ENCODE measurements around the gene ROPN1L.
"Not testable (repeated sequence)": the region's sequence is repeated elsewhere in the genome, so short reads cannot be mapped to it uniquely, and the experiment has no call there.

Gene ROPN1L

DNA sequence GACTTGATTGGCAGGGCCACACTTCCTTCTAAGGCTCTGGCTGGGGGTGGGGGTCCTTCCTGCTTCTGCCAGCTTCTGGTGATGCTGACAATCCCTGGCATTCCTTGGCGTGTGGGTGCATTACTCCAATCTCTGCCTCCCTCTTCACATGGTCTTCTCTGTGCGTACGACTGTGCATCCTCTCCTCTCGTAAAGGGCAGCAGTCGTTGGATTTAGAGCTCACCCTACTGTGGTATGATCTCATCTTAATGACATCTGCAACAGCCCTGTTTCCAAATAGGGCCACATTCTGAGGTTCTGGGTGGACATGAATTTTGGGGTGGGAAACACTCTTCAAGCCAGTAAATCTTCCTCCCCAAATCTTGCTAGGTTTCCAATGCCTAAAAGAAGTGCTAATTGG lies 36.8 kb downstream of the ROPN1L start:
- no peak for DNase-seq (ENCODE audit: low read depth, low spot score)

DNA sequence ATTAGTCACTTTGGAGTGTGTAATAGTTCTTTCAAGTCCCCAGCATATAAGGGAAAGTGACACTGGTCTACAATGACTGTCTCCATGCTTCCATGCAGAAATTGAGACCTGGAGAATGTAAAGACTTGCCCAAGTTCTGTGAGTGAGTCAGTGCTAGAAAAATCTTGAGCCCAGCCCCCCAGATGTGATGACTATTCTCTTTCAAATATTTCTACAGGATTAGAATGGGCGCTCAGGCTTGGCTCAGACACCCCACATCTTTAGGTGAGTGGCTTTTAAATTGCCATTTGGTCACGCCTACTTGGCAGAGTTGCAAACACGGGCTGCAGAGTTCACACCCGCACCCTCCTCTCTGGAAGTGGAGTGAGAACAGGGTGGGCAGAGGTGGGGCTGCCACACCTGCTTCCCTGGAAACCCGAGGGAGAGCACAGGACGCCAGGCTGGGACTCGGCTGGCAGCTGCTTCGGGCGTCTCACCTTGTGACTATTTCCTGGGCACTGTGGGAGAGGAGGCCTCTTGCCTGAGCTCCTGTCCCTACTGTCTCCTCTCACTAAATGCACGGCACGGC lies 37.6 kb downstream of the ROPN1L start:
- no peak for DNase-seq (ENCODE audit: low read depth, low spot score)

DNA sequence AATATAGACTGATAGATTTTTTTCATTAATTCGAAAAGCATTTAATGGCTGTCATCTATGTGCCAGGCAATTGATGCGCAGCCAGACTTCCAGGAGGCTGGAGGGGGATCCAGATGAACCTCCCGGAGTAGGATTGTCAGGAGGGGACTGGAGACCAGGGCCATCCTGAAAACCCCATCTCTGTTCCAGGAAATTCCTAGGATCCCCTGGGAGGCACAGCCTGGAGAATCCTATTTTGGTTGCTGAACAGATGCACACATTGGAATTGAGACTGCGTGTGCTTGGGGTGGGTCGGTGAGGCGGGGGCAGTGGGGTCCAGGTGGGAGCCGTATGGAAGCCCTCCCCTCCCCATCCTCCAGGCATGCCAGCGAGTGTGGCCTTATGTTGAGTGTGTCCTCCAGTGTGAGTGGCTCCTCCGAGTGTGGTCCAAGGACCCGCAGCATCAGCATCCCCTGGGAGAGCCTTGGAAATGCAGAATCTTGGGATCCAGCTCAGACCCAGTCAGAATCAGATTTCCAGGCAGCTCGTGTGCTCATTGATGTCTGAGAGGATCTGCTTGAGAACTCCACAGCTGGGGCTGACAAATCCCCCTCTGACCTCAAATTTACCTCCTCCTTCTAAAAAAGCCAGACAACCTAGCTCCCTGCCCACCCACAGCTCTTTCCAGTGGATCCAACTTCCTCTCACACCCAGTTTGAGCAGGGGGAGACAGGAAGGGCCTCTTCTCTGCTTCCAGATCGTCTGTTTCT lies 38.7 kb downstream of the ROPN1L start:
- DNase-seq (ENCODE audit: low read depth, low spot score) = no peak

DNA sequence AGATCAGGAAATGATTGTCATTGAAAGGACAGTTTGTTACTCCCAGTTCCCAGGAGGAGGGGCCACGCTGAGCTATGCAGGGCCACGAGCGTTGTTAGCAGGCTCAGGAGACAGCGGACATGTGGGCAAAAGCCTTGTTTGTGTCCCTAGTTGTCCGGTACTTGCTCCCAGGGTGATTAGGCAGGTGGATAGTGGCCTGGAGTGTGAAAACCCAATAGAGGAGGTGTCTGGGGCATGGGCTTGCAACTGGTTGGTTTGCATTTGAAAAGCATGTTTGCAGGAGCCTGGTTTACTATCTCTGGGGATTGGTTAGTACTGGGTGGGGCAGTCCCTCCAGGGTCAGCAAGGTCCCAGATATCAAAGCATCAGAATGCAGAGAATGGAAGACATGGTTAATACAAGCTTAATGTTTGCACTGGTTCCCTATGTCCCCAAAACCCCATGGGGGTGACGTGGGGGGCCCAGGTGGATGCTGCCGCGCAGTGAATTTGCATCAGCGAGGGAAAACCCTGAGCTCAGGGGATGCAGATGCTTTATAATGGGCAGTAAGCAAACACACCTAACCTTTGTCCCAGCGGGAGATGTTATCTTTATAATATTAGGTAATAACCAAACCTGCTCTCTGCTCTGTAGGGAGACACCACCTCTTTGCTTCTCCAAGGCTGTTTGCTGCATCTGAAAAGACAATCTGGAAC lies 39.7 kb downstream of the ROPN1L start:
- no peak for DNase-seq (ENCODE audit: low read depth, low spot score)

DNA sequence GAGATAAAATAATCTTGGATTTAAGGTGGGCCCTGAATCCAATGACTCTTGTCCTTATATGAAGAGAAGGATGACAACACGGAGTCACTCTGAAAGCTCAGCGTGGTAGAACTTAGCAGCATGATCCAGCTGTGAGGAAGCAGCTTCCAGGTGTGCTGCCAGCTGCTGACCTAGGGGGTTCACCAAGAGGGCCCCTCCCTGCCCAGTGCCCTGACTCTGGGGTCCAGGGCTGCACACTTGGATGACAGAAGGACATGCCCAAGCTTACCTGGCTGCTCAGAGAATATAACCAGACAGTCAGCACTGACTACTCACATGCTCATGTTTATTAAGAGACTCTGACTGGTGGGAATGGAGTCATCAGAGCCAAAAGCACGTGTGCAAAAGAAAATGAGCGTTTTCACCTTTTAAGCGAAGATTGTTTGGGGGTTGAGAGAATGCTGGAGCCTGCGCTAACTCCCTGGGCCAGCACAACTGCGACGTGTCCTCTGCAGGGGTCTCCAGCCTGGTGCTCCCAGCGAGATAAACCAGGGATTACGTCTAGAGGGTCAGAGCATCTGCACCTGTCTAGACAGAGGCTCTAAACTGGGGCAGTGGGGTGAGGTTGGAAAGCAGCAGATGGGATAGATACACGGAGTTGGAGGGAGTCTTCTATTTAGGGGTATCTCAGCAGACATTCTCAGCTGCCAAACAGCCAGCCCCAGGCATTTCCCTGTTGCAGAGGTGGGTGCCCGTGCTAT lies 41.3 kb downstream of the ROPN1L start:
- no peak for DNase-seq (ENCODE audit: low read depth, low spot score)

DNA sequence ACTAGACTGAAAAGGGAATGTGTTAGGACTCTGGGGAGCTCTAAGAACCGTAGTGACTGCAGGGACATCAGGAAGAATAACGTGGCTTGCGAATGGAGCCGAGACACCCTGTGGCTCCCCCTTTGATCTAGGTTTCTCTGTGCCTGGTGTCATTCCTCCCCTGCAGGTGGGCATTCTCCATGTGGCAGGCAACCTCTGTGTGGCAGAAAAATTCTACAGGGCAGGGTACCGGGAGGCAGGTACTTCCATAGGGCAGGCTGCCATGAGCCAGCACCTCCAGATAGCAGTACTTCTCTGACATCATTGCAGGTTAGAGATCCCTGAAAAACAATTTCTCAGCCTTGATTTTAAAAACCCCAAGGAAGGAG lies 43.1 kb downstream of the ROPN1L start:
- DNase-seq (ENCODE audit: low read depth, low spot score) = no peak

DNA sequence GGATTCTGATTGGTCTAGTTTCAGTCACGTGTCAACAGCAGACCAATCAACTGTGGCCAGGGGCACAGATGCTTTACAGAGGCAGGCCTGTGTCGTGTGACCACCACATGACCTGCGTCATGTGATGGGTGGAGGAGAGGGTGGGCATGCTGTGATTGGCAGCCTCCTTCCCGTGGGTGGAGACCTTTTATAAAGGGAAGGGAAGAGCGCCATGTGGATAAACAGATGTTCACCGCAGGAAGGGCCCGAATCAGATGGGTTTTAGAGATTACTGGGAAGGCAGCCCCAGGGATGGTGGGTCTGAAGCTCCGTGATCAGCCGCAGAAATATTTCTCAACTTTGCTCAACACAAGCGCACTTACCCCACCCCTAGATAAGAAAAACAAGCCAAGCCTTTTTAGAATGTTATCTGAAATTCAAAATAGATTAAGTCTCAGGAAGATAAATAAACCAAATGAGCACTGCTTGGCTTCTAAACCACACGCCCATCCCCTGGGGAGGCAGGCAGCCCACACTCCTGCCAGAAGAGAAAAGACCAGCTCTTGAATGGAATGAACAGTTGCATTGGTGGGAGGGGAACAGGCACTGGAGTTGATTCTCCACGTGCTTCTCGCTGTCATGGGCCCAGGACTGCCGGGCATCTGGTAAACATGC lies 43.6 kb downstream of the ROPN1L start:
- no peak for DNase-seq (ENCODE audit: low read depth, low spot score)

DNA sequence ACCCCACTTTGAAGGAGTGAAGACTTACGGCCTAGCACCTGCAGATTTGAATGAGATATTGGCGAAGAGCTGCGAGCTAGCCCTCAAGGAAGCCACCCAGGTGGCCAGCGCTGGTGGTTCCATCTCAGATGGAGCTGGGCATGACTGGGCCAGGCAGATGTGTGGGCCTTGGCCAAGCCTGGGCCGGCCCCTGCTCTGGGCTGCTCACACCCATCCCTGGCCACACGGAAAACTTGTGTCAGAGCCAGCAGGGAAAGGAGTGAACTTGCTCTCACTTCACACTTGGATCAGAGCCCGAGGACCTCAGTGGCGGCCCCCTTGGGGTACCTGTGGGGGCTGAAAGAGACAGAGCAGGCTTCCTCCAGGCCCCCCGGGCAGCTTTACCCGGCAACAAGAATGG lies 44.2 kb downstream of the ROPN1L start:
- no peak for DNase-seq (ENCODE audit: low read depth, low spot score)

DNA sequence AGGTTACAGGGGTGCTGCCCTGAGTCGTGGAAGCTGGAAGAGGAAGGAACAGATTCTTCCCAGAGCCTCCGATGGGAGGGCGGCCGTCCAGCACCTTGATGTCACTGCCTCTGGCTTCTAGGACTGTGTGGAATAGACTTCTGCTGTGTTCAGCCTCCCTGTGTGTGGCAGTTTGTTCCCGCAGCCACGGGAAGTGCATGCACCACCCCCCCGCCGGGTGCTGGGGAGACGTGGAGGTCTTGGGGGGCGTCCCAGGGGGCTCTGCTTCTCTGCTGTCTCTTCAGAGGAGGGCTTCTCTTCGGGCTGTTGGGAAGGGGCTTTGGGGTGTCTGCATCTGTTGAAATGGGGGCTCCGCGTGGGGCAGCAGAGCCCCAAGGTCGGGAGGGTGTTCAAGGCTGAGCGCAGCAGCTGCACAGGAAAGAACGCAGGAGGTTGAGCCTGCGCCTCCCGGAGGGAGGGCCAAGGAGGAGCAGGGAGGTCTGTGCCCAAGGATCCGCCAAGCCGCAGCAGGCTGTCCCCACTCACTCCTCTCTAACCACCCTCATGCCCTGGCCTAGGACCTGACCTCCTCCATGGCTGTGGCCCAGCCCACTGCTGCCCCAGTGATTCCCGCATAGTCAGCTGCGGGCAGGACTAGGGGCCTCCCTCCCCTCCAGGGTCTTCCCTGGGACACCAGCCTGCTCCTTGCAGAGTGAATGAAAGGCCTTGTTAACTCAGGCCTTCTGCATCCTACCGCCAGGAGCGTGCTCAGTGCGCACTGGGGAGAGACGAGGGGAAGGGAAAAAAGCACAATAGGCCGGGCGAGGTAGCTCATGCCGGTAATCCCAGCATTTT lies 45.0 kb downstream of the ROPN1L start:
- no peak for DNase-seq (ENCODE audit: low read depth, low spot score)

DNA sequence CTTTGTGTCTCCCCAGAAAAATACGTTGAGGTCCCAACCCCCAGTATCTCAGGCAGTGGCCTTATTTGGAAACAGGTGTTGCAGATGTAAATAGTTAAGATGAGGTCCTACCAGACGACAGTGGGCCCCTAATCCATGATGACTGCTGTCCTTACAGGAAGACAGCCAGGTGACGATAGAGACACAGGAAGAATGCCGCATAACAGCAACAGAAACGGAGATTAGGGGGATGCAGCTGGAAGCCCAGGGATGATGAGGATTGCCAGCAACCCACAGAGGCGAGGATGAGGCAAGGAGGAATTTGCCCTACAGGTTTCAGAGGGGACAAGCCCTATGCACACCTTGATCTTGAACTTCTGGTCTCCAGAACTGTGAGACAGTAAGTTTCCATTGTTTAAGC lies 46.5 kb downstream of the ROPN1L start:
- DNase-seq (ENCODE audit: low read depth, low spot score) = no peak

DNA sequence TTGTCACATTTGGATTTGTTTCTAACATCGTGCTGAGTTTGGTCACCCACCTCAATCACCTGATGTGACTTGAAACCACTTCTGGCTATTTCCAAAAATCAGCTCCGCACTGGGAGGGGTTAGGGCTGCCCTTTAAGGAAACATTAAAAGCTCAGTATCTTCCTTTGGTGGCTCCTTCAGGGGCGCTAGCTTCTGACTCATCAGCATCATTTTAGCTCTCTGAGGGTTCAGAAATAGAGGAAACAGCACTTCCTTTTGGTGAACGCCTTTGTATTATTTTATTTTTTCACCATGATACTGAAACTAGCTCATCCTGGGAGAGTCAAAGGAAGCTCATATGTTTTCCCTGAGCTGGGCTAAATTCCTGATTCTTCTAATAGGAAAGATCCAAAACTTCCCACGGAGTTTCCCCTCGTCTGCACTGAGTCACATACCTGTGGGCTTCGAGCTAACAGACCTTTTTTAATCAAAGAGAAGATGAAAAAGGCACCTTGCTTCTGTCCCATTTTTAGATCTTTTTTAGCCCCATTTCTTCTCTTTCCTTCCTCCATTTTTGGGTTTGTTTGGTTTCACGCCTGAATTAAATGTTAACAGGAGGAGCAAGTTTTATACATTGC lies 48.2 kb downstream of the ROPN1L start:
- no peak for DNase-seq (ENCODE audit: low read depth, low spot score)

DNA sequence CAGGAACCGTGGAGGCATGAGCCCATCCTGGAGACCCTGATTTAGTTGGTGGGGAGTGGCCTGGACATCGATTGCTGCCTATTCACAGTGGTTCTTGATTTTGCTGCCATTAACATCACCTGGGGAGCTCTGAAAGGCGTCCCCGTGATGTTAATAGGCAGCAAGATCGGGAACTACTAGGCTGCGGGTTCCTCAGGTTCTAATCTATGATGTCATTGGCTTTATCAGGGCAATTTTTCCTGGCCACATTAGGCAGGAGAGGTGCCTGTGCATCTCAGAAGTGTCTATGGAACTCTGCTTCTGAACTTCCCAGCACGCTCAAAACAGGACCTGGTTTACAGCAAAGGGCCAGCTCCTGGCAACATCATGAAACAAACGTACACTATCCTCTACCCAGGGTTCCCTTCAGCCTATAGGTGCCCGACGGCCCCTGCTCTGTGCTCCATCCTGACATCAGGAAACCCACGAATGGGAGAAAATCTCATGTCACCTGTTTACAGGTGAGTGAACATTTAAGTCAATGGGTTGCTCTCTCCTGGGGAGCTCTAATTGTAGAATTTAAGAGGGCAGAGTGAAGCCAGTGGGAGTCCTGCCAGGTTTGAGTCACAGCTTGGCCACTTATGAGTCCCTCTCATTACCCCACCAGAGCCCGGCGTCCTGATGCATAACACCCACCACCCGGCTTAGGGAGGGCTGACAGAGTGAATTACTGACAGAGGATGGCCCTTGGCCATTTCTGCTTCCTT lies 49.4 kb downstream of the ROPN1L start:
- DNase-seq (ENCODE audit: low read depth, low spot score) = no peak

DNA sequence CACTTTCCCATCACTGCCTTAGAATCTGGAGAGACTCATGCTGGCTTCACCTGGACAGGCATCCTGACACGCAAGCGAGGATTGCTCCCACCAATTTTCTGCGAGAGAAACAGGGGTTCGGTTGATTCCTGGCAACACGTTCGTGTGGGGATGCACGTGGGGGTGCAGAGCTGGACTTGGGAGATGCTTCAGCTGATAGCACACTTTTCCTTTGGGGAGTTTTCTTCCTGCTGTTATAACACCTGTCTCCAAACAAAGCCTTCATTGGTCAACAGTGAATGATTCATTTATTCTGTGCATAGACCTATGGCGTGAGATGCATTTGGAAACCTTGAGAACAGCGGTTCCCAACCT lies 50.0 kb downstream of the ROPN1L start:
- DNase-seq (ENCODE audit: low read depth, low spot score) = no peak

DNA sequence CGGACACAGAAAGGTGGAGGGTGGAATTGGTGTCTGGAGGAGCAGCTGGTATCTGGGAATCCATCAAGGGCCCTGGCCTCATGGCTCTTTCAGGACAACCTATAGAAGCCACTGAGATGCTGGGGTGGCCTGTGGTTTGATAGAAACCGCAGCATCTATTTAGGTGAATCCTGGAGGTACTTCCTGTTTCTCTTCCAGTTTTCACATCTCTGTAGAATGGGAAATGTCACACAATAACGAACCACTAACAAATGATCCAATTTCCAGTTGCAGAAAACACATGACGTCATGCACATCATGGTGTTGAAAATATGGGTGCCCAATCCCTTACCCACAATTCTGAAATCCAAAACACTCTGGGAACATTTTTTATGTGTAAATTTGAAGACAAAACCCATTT lies 52.2 kb downstream of the ROPN1L start:
- no peak for DNase-seq (ENCODE audit: low read depth, low spot score)

DNA sequence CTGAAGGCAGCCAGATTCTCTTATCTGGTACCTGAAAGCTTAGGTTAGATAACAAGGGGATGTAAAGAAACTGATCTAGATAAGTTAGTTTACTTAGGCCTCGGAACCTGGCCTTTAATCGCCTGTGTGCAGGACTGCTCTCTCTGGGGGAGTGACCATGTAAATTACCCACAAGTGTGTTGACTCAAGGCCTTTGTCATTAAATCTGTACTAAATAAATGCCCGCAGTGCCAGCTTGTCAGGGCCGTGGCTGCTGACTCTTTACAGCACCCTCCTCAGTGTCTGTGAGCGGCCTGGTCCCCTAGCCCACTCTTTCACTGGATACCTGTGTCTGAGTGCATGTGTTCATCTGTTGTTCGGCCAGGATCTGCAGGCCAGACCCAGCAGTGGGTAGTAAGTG lies 52.8 kb downstream of the ROPN1L start:
- DNase-seq (ENCODE audit: low read depth, low spot score) = not testable (repeated sequence)

DNA sequence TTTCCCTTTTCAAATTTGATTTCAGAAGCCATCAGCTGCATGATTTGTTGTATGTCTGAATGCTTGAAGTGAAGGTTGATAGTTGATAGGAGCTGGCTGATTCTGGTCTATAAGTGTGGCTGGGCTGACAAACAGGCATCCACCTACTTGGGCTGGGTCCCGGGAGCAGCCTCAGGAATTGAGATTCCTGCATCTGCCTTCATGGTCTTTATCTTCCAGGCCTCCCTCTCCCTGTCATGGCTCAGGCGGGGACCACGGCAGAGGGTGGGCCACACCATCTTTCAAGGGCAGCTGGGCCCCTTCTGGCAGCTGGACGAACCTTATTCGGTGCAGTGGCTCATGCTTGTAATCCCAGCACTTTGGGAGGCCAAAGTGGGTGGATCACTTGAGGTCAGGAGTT lies 55.9 kb downstream of the ROPN1L start:
- DNase-seq (ENCODE audit: low read depth, low spot score) = no peak

DNA sequence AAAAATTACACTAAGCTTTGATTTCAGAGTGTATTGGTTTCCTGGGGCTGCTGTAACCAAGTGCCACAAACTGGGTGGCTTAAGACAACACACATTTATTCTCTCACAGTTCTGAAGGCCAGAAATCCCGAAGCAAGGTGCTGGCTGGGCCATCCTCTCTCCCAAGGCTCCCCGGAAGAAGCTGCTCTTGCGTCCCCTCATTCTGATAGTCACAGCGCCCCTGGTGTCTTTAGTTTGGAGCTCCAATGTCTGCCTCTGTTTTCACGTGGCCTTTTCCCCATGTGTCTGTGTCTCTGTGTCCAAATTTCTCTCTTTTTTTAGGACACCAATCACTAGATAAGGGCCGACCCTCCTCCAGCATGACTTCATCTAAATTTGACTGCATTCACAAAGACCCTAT lies 56.7 kb downstream of the ROPN1L start:
- DNase-seq (ENCODE audit: low read depth, low spot score) = no peak

DNA sequence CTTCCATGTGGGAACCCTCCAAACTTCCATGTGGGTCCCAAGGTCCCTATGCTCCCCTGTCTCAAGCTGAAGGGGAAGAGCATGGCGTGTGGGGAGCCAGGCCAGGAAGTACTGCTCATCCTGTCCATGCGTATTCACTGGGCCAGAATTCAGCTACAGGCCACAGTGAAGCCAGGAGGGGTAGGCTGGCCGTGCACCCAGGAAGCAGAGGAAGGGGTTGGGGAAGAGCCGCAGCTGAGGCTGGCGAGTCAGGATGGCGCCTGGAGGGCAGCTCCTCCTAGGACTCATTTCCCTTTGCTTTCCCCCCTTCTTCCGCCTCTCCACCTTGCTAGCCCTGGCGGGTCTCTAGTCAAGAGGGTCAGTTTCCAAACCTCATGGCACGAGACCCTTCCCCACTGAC lies 57.4 kb downstream of the ROPN1L start:
- no peak for DNase-seq (ENCODE audit: low read depth, low spot score)

DNA sequence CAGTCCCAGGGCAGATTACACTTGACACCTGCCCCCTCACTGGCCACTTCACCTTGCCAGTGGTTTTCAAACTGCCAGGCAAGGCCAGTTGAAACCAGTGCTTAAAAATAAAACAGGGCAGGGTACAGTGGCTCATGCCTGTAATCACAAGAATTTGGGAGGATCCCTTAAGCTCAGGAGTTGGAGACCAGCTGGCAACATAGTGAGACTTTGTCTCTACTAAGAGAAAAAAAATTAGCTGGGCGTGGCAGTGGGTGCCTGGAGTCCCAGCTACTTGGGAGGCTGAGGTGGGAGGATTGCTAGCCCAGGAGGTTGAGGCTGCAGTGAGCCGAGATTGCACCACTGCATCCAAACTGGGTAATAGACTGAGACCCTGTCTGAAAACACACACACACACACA lies 58.1 kb downstream of the ROPN1L start:
- DNase-seq (ENCODE audit: low read depth, low spot score) = no peak

DNA sequence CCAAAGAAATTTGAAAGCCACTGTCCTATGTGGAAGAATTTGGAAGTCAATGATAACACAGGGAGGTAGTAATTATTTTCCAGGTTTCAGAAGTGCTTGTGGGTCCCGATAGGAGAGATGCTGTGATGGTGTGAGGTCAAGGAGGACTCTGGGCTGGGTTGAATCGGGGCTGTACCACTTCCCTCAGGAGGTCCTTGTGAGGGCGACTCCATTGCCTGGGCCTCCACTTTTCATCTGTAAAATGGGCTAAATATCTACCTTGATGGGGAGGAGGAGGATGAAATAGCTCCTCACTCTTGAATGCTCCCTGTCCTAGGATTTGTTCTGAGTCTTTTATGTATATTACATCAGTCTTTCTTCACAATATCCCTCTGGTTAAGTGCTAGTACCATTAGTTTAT lies 59.0 kb downstream of the ROPN1L start:
- DNase-seq (ENCODE audit: low read depth, low spot score) = no peak
